ENCODE measurements around the gene DCPS.

Gene DCPS

GRCh38 chr11:126262216-126262615, 41.6 kb upstream of the DCPS start:
- TF ChIP-seq, protein P1, sequence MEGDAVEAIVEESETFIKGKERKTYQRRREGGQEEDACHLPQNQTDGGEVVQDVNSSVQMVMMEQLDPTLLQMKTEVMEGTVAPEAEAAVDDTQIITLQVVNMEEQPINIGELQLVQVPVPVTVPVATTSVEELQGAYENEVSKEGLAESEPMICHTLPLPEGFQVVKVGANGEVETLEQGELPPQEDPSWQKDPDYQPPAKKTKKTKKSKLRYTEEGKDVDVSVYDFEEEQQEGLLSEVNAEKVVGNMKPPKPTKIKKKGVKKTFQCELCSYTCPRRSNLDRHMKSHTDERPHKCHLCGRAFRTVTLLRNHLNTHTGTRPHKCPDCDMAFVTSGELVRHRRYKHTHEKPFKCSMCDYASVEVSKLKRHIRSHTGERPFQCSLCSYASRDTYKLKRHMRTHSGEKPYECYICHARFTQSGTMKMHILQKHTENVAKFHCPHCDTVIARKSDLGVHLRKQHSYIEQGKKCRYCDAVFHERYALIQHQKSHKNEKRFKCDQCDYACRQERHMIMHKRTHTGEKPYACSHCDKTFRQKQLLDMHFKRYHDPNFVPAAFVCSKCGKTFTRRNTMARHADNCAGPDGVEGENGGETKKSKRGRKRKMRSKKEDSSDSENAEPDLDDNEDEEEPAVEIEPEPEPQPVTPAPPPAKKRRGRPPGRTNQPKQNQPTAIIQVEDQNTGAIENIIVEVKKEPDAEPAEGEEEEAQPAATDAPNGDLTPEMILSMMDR (IDR thresholded peaks at IDR 0.05; ENCODE audit: insufficient read depth, low read length, missing control alignments), result no peak
- no peak for DNase-seq (ENCODE audit: low read depth, low spot score)
- CTCF ChIA-PET, result no interaction called here
- no peak overlapping the region for H3K4me3 ChIP-seq (ENCODE audit: low read depth, low read length)
- POLR2A ChIA-PET, result no interaction called here

DNA sequence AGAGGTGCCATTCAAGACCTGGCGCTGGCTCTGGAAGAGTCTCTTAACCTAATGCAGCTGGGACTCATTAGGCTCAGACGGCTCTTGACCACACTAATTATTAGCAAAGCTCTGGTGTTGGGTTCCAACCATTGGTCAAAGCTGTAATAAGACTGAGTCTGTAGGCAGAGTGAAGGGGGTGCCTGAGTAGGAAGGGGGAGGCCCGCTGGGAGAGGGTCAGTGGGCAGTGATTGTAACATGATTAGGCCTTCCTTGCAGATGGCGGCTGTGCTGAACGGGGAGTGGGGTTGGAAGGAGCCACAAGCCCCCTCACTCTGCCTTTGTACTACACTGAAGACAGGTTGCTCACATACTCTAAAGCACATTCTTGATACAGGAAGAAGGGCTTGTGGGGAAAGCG, 40.4 kb upstream of the DCPS start:
- POLR2A ChIA-PET, result no interaction called here
- TF ChIP-seq, protein P1 (IDR thresholded peaks at IDR 0.05; ENCODE audit: insufficient read depth, low read length, missing control alignments), result no peak
- CTCF ChIA-PET, result no interaction called here
- H3K4me3 ChIP-seq (ENCODE audit: low read depth, low read length), result no peak overlapping the region
- DNase-seq (ENCODE audit: low read depth, low spot score), result no peak

- DNase-seq (ENCODE audit: low read depth, low spot score), result no peak
- ChIA-PET CTCF (no interaction called here), POLR2A (no interaction called here)
- H3K4me3 ChIP-seq (ENCODE audit: low read depth, low read length), result no peak overlapping the region
- TF ChIP-seq, protein P1 (IDR thresholded peaks at IDR 0.05; ENCODE audit: insufficient read depth, low read length, missing control alignments), result no peak
Observed at GRCh38 chr11:126265811-126266210, 38.0 kb upstream of the DCPS start.

DNA sequence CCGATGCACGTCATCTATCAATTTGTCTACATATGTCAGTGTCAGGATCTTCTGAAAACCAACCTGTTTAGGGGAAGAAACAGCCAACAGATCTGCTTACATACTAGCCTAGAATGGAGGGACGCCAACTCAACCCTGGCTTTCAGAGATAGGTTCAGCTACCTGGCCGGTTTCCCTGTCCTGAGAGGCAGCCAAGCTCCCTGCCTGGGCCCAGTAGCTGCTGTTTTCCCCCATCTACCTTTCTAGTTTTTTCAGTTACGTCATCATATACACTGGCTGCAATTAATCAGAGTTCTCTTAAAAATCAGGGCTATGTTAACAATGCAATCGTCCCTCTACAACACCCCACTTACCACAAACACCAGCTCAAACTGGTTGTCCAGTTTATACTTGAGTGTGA, 36.2 kb upstream of the DCPS start:
- ChIA-PET POLR2A (no interaction called here), CTCF (no interaction called here)
- DNase-seq (ENCODE audit: low read depth, low spot score), result no peak
- H3K4me3 ChIP-seq (ENCODE audit: low read depth, low read length), result peak overlapping the region; percentile 98
- TF ChIP-seq, protein P1 (IDR thresholded peaks at IDR 0.05; ENCODE audit: insufficient read depth, low read length, missing control alignments), result no peak

DNA sequence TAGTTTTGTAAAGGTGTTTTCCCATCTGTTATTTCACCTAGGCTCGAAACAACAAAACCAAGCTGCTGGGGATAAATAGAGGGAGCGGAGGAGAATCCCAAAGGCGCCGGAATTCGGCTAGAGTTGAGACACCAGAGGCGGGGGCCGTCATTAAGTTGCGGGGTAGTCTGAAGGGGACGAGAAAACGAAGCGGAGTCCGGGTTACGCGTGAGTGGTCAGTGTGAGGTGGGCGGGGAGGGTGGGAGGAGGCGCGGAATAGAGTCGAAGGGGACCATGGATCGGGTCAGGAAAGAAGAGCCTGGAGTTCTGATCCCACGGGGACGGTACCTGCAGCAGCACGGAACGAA, 35.5 kb upstream of the DCPS start:
- ChIA-PET POLR2A (interaction anchor here (1.3 kb wide), 1 partner anchor 13 kb away, joined by 5 read pairs; no protein-coding TSS in a partner anchor), CTCF (no interaction called here)
- H3K4me3 ChIP-seq (ENCODE audit: low read depth, low read length), result peak overlapping the region; percentile 98
- no peak for DNase-seq (ENCODE audit: low read depth, low spot score)
- TF ChIP-seq, protein P1 (IDR thresholded peaks at IDR 0.05; ENCODE audit: insufficient read depth, low read length, missing control alignments), result no peak

GRCh38 chr11:126268708-126269579, 34.9 kb upstream of the DCPS start, which contains the start of the genes FOXRED1 and SRPRA:
Gene FOXRED1, plus strand, starts transcription at chr11:126269154. Its CDS starts 53 bp downstream, at chr11:126269207.
Gene SRPRA, minus strand, starts transcription at chr11:126268895. Its CDS starts 91 bp downstream, at chr11:126268804.
- peak within 1 kb of the TSS; percentile 98 for H3K4me3 ChIP-seq (ENCODE audit: low read depth, low read length)
- TF ChIP-seq, protein P1 (IDR thresholded peaks at IDR 0.05; ENCODE audit: insufficient read depth, low read length, missing control alignments), result no peak
- POLR2A ChIA-PET, result interaction anchor here (1.3 kb wide), 1 partner anchor 13 kb away, joined by 5 read pairs; no protein-coding TSS in a partner anchor
- CTCF ChIA-PET, result interaction anchor here (0.9 to 1.0 kb wide), 2 partner anchors 12 to 13 kb away, joined by 3 read pairs; no protein-coding TSS in a partner anchor
- DNase-seq (ENCODE audit: low read depth, low spot score), result peak; percentile 89

Measured in AG04449 (cell line).